ENCODE measurements around the gene PRMT3.
"Not testable (repeated sequence)": the region's sequence is repeated elsewhere in the genome, so short reads cannot be mapped to it uniquely, and the experiment has no call there.

PRMT3 gene

DNA sequence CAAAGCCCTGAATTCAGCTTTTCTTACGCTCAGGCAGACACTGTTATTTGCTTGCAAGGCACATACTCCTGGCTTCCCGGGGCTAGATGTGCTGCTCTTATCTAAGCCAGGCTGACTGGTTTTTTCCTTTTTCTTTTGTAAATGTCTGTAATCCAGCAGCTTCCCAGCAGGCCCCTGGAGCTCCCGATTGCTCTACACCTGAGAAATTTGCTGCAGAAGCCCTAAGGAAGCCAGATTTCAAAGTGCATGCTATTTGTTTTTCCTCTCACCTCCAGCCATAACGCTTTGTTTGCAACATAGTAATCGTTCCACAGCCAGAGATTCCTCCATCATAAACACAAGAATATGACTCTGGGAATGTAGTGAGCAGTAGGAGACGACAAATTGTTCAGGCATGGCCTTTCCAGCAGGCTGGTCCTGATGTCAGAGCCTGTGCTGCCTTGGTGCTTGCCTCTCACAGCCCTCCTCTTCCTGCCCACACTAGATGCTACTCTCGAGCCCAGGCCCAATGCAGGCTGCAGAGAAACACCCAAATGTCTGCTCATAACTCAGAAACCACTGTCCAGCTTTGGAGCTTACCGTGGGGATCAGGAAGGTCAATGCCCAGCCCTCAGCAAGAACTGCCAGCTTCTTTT lies 157.2 kb downstream of the PRMT3 start:
- no peak overlapping the region for H2AFZ ChIP-seq (ENCODE audit: low read length, unreplicated experiment)
- H3K4me3 ChIP-seq (ENCODE audit: low read depth, low read length): no peak overlapping the region
- peaks cover 41% of the 10 kb centered on the region for H3K27me3 ChIP-seq (ENCODE audit: insufficient read depth, low read length)
- H3K79me2 ChIP-seq (ENCODE audit: control insufficient read depth, insufficient read depth, low read length, unreplicated experiment): no peaks in the 10 kb centered on the region
- H3K36me3 ChIP-seq (ENCODE audit: insufficient read depth, low read length): no peaks in the 10 kb centered on the region
- H3K4me1 ChIP-seq (ENCODE audit: control insufficient read depth, insufficient read depth, low read length, unreplicated experiment): no peaks in the 10 kb centered on the region
- H3K27ac ChIP-seq (ENCODE audit: low read depth, low read length): no peak overlapping the region

DNA sequence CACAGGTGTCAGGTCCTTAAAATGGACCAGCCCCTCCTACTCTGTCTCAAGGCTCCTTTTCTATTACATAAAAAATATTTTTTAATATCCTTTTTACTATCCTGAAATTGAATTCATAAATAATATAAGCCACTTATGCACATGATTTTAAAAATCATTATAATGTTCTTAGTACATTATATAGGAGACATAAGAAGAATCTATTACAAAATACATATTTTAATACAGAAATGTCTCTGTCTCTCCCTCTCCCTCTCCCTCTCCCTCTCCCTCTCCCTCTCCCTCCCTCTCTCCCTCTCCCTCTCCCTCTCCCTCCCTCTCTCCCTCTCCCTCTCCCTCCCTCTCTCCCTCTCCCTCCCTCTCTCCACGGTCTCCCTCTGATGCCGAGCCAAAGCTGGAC lies 159.9 kb downstream of the PRMT3 start:
- no peak overlapping the region for H3K27ac ChIP-seq (ENCODE audit: low read depth, low read length)
- no peak overlapping the region for H2AFZ ChIP-seq (ENCODE audit: low read length, unreplicated experiment)
- peaks cover 43% of the 10 kb centered on the region for H3K27me3 ChIP-seq (ENCODE audit: insufficient read depth, low read length)
- no peak overlapping the region for H3K4me3 ChIP-seq (ENCODE audit: low read depth, low read length)
- no peaks in the 10 kb centered on the region for H3K4me1 ChIP-seq (ENCODE audit: control insufficient read depth, insufficient read depth, low read length, unreplicated experiment)
- no peaks in the 10 kb centered on the region for H3K36me3 ChIP-seq (ENCODE audit: insufficient read depth, low read length)
- H3K79me2 ChIP-seq (ENCODE audit: control insufficient read depth, insufficient read depth, low read length, unreplicated experiment): no peaks in the 10 kb centered on the region

DNA sequence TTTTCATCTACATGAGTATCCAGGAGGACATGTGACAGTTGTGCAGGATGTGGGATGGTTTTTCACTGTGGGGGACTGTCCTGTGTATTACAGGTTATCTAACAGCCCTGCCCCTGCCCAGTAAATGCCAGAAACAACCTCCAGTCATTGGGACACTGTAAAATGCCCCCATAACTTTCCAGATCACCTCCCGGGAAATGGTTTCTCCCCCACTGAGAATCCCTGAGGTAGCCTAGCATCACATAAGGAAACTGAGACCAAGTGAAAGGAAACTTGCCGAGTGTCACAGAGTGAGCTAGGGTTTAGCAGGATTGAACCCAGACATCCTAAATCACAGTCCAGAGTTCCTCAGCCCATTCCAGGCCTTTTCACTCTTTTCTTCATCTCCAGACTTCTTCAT lies 163.6 kb downstream of the PRMT3 start:
- Histone ChIP-seq H2AFZ (ENCODE audit: low read length, unreplicated experiment) (no peak overlapping the region), H3K27me3 (ENCODE audit: insufficient read depth, low read length) (peaks cover 23% of the 10 kb centered on the region; the same call in 1 of the 2 replicates), H3K36me3 (ENCODE audit: insufficient read depth, low read length) (no peaks in the 10 kb centered on the region), H3K4me1 (ENCODE audit: control insufficient read depth, insufficient read depth, low read length, unreplicated experiment) (no peaks in the 10 kb centered on the region), H3K79me2 (ENCODE audit: control insufficient read depth, insufficient read depth, low read length, unreplicated experiment) (no peaks in the 10 kb centered on the region), H3K27ac (ENCODE audit: low read depth, low read length) (no peak overlapping the region), H3K4me3 (ENCODE audit: low read depth, low read length) (no peak overlapping the region)

DNA sequence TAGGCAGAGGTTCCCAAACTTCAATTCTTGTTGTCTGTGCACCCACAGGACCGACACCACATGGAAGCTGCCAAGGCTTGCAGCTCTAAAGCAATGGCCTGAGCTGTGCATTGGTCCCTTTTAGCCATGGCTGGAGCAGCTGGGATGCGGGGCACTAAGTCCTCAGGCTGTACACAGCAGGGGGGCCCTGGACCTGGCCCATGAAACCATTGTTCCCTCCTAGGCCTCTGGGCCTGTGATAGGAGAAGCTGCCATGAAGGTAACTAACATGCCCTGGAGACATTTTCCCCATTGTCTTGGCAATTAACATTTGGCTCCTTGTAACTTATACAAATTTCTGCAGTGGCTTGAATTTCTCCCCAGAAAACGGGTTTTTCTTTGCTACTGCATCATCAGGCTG lies 168.3 kb downstream of the PRMT3 start:
- Histone ChIP-seq H3K79me2 (ENCODE audit: control insufficient read depth, insufficient read depth, low read length, unreplicated experiment) (no peaks in the 10 kb centered on the region), H2AFZ (ENCODE audit: low read length, unreplicated experiment) (no peak overlapping the region), H3K4me3 (ENCODE audit: low read depth, low read length) (no peak overlapping the region), H3K4me1 (ENCODE audit: control insufficient read depth, insufficient read depth, low read length, unreplicated experiment) (no peaks in the 10 kb centered on the region), H3K27me3 (ENCODE audit: insufficient read depth, low read length) (peaks cover 27% of the 10 kb centered on the region), H3K27ac (ENCODE audit: low read depth, low read length) (no peak overlapping the region), H3K36me3 (ENCODE audit: insufficient read depth, low read length) (no peaks in the 10 kb centered on the region)

DNA sequence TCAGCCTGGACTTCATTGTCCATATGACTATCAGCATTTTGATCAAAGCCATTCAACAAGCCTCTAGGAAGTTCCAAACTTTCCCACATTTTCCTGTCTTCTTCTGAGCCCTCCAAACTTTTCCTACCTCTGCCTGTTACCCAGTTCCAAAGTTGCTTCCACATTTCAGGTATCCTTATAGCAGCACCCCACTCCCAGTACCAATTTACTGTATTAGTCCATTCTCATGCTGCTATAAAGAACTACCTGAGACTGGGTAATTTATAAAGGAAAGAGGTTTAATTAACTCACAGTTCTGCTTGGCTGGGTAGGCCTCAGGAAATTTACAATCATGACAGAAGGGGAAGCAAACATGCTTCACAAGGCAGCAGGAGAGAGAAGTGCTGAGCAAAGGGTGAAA lies 168.9 kb downstream of the PRMT3 start:
- H3K4me1 ChIP-seq (ENCODE audit: control insufficient read depth, insufficient read depth, low read length, unreplicated experiment); H3K79me2 ChIP-seq (ENCODE audit: control insufficient read depth, insufficient read depth, low read length, unreplicated experiment); H2AFZ ChIP-seq (ENCODE audit: low read length, unreplicated experiment); H3K27ac ChIP-seq (ENCODE audit: low read depth, low read length); H3K4me3 ChIP-seq (ENCODE audit: low read depth, low read length); H3K36me3 ChIP-seq (ENCODE audit: insufficient read depth, low read length): not testable (repeated sequence)
- H3K27me3 ChIP-seq (ENCODE audit: insufficient read depth, low read length): peaks cover 26% of the 10 kb centered on the region

DNA sequence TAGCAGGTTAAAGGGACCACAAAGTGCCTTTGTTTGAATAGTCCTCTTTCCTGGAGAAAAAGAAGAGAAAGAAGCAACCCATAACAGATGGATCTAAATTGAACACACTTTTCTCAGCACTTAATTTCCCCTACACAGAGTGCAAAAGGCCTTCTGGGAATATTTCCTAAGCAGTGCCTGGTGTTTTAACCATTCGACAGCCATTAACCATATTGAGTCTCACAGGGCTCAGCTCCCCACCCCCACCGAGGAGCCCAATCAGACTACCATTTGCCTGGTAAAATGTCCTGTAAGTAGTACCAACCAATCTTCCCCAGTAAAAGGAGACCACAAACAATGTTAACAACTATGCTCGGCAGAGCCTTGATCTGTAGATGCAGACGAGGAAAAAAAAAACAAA lies 171.2 kb downstream of the PRMT3 start:
- Histone ChIP-seq H3K79me2 (ENCODE audit: control insufficient read depth, insufficient read depth, low read length, unreplicated experiment) (no peaks in the 10 kb centered on the region), H3K27me3 (ENCODE audit: insufficient read depth, low read length) (peaks cover 32% of the 10 kb centered on the region), H2AFZ (ENCODE audit: low read length, unreplicated experiment) (no peak overlapping the region), H3K36me3 (ENCODE audit: insufficient read depth, low read length) (no peaks in the 10 kb centered on the region), H3K4me1 (ENCODE audit: control insufficient read depth, insufficient read depth, low read length, unreplicated experiment) (no peaks in the 10 kb centered on the region), H3K27ac (ENCODE audit: low read depth, low read length) (no peak overlapping the region), H3K4me3 (ENCODE audit: low read depth, low read length) (no peak overlapping the region)
